Measurements from ENCODE around the gene EPS15.
"Not testable (repeated sequence)": the region's sequence is repeated elsewhere in the genome, so short reads cannot be mapped to it uniquely, and the experiment has no call there.

The EPS15 gene

DNA sequence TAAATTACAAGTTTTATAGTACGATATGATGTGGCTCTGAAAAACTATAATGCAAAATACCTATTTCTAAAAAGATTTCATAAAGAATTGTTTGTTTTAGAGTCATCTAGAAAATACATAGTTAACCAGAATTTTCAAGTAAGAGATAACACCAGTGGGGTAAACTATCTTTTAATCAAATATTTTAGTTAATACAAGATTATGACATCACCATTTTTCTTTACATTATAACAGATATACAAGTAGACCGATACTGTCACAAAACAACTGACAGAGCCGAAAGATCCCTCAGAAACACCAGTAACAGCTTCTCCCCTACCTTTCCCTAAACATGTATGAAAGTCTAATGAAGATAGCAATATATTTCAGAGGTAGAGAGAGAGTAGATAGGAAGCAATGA lies 54.2 kb downstream of the EPS15 start:
- no peak for DNase-seq (ENCODE audit: low read depth)

DNA sequence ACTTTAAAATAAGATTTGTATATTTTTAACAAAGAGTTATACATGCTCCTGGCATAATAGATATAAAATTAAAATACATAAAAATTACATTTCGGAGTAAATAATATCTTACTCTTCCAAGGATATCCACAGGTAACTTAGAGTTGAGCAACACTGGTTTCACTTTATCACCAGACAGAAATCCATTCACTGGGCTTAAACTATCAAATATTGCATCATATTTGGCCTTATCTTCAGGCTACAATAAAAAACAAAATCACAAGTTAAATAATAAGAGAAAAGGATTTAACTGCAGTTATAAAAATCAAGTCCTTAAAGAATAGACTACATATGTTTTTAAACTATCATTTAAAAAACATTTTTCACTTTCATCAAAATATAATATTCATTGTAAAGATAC lies 55.5 kb downstream of the EPS15 start:
- DNase-seq (ENCODE audit: low read depth): no peak

DNA sequence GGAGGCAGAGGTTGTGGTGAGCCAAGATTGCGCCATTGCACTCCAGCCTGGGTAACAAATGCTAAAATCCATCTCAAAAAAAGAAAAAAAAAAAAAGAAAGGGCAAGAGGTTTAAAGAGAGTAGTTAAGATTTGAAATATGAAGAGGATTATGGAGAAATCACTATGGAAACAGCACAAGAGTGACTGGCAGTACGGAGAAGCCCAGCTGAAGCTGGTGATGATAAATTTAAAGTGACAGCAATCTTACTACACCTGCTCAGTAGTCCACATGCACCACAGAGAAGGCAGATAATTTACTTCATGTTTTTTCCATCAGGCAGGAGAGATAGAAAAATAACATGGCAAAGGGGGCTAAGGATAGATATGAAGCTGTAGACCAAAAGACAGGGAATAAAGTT lies 56.8 kb downstream of the EPS15 start:
- not testable (repeated sequence) for DNase-seq (ENCODE audit: low read depth)

DNA sequence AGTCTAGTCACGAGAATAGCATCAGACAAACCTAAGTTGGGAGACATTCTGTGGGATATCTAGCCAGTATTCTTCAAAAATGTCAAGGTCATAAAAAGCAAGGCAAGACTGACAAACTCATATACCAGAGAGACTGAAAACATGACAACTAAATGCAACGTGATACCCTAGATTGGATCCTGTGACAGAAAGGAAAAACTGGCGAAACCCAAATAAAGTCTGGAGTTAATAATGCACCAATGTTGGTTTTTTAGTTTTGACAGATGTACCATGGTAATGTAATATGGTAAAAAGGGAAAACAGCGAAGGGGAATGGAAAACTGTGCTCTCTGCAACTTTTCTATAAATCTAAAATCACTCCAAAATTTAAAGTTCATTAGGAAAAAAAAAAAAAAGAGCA lies 64.5 kb downstream of the EPS15 start:
- DNase-seq (ENCODE audit: low read depth): no peak

DNA sequence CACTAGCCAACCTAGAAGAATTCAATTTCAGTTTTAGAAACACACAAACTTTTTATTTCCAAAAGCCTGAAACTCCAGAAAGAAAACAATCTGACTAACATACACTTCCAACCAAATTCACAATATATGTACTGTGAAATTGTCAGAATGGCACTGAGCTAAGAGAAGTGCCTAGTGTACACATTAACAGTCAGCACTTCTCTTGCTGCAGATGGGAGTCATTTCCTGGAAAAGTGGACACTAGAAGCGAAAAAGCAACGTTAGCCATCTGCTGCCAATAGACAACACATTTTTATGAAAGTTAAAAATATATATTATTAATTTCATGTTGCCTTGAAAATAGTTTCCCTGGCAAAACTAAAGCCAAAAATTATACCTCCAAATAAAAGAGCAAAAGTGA lies 66.1 kb downstream of the EPS15 start:
- no peak for DNase-seq (ENCODE audit: low read depth)

DNA sequence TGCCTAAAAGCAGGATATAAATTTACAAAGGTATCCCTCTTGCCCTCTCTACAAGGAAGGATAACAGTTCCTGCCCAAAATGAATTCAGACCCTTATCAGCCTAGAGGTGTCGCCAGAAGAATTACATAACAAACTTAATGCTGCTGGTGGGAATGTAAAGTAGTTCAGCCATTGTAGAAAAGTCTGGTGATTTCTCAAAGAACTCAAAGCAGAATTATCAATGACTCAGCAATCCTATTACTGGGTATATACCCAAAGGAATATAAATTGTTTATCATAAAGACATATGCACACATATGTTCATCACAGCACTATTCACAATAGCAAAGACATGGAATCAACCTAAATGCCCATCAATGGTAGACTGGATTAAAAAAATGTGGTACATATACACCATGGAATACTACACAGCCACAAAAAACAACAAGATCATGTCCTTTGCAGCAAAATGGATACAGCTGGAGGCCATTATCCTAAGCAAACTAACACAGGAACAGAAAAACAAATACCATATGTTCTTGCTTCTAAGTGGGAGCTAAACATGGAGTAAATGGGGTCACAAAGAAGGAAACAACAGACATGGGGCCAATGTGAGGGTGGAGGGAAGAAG lies 70.1 kb downstream of the EPS15 start:
- not testable (repeated sequence) for DNase-seq (ENCODE audit: low read depth)

DNA sequence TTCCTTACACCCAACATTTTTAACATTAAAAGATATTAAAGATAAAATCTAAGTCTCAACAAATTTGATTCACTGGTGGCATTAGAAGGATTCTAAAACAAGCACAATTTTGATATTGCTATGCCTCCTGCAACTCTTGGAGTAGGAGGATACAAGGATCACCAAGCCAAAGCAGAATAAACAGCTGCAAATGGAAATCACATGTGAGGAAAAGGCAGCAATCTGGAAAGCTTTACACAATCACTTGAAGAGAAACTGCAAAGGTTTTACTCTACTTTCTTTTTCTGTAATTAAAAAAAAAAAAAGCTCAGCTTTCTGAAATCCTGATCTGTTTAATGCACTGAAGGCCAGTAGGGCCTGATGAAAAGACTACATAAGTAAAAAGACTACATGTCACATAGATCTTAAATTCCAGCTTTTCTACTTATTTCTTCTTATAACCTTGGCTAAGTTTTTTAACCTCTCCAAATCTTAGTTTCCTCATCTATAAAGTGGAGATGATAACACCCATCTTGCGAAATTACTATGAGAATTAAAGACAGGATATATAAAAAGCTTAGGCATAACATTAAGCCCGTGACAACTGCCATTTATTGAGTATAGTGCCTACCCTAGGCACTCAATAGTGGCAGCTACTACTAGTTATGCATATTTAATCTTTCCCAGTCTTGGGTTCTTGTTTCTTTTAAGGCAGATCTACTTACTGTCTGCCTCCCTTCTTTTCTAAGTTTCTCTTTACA lies 73.5 kb downstream of the EPS15 start:
- DNase-seq (ENCODE audit: low read depth): no peak

DNA sequence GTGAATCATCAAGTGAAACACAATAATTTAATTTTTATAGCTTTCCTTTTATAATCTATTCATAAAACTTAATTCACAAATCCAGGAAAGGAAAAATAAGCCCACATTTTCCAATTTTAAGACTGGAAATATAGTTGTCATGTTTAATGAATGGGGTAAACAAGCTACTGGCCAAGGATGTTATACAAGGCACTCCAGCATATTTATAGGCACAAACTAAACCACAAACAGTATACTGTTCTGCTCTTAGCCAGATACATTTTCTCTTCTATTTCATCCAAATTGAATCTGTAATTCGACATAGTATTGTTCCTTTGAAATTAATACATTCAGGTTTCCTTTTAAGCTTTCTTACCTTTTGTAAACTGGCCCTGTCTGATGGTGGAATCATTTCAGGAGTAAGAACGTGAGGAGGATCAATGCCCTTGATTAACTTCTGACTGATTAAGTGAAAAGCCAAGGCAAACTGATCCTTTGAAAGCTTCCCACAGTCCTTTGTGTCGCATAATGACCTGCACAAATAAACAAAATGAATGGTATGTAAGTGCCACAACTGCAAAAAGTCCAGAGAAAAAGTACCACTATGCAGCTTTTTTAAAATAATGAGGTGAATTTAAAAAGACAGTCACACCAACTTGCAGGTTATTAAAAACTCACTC lies 74.4 kb downstream of the EPS15 start:
- no peak for DNase-seq (ENCODE audit: low read depth)

DNA sequence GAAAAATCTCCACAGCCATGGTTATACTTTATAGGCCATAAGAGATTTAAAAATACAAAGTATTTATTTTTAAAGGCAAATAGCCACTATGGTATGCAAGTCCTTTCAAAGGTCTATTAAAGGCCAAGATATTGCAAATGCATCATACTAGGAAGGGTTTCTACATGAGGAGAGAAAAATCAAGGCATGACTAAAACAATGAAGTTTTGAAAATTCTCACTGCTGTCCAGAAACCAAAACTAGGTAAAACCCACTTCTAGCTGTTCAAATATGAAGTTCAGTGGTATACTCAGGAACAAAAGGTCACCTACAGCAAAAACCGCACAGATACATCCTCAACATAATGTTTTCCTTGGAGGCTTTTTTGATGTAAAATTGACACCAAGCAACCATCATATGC lies 75.0 kb downstream of the EPS15 start:
- no peak for DNase-seq (ENCODE audit: low read depth)

DNA sequence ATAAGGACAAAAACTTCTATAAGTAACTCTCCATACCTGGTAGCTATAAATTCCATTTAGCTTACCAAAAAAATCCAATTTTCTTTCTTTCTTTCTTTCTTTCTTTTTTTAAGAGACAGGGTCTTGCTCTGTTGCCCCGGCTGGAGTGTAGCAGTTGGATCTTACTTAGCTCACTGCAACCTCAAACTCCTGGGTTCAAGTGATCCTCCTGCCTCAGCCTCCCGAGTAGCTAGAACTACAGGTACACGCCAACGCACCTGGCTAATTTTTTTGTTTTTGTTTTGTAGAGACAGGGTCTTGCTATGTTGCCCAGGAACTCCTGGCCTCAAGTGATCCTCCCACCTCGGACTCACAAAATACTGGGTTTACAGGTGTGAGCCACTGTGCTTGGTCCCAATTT lies 75.5 kb downstream of the EPS15 start:
- no peak for DNase-seq (ENCODE audit: low read depth)

DNA sequence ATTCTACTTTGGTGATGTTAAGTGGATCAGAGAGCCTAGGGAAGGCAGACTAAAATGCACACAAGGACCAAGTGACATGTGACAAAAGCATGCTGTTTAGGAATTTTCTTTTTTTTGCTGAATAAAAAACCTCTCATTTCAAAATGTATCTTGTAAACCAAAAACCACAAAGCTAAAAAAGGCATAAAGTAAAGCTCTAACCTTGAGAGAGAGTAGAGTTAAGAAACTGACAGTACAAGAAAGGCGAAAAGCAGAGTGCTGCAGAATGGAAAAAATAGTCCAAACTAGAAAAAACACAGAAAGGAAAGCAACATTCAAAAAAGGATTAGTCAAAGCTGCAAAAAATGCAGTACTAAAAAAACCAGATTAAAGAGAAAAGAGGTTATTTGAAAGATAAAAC lies 76.5 kb downstream of the EPS15 start:
- DNase-seq (ENCODE audit: low read depth): no peak

DNA sequence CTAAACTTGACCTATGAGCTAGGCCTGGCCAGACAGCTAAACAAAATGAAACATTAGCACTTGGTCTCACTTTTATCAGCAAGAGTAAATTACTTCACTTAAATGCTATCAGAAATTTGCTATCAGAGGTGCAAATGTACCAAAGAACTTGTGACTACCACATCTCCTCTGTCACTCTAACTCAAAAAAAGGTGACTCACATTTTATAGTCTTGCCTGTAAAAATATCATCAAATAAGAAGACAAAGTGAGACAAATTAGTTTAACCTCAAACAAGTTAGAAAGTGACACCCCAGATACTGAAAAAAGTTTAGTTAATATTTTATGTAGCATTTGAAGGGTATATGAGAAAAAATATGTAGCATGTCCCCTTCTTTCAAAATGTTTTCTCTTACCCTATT lies 76.9 kb downstream of the EPS15 start:
- no peak for DNase-seq (ENCODE audit: low read depth)

DNA sequence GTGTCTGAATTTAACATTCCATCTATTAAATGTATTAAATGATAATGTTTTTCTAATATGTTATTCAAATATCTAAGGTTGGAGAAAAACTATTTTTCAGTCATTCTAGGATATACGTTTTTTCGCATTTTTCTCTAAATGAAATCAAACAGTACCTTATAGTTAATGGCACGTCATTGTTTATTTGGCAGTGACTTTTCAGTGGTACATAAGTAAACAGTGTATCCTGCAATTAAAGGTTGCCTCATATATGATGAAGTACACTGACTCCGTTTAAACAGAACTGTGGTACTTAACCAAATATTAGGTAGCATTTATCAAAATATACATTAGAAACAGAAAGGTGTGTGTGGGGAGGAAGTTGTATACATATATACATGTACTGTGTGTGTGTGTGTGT lies 79.2 kb downstream of the EPS15 start:
- no peak for DNase-seq (ENCODE audit: low read depth)

DNA sequence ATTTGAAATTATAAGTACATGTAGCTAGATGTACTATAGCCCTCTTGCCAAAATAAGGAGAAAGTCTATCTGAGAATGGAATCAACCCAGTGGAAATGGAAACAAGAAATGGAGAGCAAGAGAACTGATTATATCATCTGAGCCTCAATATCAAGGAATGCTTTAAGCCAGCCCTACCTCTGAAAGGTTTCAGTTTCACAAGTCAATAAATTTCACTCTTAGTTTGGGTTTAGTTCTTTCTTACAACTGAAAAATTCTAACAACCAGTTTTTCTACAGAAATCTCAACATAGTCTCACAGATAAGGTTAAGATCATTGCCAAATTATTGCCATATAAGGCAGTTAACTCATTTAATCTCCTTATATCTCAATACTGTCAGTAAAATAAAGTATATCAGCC lies 80.0 kb downstream of the EPS15 start:
- no peak for DNase-seq (ENCODE audit: low read depth)

DNA sequence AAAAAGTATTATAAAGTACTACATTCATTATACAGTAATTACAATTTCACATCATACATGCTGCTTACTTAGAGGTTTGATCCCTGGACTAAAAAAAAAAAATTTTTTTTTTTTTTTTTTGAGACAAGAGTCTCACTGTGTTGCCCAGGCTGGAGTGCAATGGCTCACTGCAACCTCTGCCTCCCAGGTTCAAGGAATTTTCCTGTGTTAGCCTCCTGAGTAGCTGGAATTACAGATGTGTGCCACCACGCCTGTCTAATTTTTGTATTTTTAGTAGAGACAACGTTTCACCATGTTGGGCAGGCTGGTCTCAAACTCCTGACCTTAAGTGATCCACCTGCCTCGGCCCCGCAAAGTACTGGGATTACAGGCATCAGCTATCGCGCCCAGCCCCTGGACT lies 81.7 kb downstream of the EPS15 start:
- DNase-seq (ENCODE audit: low read depth): not testable (repeated sequence)

DNA sequence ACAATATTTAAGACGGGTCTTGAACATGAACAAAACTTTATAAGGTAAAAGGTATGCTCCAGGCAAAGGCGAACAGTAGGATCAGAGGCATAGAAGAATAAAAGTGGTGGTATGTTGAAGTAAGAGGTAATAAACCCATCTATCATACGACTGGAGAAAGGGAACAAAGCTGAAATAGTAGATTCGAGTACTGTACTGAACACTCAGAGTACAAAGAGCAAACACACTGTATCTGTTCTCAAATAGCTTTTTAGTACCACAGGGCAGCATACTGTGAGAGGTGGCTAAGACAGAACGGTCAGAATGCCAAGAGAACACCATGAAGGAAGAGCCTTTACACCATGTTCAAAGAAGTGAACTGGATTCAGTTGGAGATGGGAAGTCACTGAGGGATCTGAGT lies 83.2 kb downstream of the EPS15 start:
- no peak for DNase-seq (ENCODE audit: low read depth)

DNA sequence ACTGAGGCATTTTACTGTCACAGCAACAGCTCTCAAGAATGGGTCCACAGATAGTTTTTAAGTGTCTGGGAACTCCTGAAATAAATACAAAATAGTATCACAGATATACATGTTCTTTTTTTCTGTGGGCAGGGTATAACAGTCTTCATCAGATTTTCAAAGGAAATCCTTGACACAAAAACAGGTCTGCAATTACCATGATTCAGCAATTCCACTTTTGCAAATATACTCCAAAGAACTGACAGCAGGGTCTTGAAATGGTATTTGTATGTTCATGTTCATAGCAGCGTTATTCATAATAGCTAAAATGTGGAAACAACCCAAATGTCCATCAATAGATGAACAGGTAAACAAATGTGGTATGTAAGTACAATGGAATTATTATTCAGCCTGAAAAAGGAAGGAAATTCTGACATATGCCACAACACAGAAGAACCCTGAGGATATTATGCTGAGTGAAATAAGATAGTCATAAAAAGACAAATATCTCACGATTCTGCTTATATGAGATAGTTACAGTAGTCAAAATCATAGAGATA lies 85.0 kb downstream of the EPS15 start:
- no peak for DNase-seq (ENCODE audit: low read depth)

DNA sequence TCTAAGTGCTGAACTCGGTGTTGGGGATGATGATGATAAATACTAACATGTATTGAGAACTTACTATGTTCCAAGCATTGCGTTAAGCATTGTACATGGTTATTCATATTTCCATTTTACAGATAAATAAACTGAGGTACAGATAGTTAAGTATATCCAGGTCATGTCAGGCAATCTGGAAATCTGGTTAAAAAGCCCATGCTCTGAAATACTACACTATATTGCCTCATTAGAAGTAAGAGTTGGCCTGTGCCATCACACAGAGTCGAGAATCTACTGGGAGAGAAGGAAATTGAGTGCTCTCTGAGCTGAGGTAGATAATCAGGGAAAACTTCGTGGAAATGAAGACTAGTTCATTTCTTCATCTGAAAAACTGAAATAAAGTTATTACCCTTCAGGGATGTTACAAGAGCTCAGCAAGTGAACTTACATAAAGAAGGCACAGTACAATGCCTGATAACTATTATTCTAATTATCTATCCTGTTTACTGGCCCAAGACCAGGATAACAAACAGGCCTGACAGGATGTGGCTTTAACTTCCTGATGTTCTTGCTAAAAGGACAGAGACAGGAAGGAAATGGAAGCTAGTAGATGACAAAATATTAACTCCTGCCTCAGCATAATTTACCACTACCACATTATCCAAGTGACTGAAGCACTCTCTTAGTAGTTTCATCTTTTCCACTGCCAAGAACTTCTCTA lies 85.6 kb downstream of the EPS15 start:
- DNase-seq (ENCODE audit: low read depth): no peak

DNA sequence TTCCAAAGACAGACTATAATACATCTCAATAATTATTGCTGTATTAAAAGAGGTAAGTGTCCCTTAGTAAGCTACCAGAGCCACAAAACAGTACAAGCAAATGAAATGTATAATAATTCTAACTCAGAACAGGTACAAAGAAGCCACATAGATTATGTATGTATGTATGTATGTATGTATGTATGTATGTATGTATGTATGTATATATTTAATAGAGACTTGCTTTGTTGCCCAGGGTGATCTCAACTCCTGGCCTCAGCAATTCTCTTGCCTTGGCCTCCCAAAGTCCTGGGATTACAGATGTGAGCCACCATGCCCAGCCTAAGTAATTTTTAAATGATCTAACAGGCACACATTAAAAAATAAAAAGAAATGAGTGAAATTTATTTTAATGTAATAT lies 86.9 kb downstream of the EPS15 start:
- DNase-seq (ENCODE audit: low read depth): no peak

DNA sequence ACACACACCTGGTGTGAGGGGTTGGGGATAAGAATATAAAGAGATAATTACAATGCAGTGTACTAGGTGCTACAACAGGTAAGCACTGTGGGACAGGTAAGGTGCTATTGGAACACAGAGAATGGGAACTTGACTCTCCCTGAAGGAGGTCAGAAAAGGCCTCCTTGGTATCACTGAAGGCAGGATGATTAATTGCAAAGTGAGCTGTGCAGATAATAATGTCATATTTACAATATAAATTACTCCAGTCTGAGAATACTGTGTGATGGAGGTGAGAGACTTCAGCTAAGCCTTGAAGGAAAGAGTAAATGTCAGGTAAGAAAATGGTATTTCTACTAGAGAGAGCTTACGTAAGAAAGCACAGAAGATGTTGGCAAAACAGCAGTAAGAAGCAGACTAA lies 91.6 kb downstream of the EPS15 start:
- no peak for DNase-seq (ENCODE audit: low read depth)

DNA sequence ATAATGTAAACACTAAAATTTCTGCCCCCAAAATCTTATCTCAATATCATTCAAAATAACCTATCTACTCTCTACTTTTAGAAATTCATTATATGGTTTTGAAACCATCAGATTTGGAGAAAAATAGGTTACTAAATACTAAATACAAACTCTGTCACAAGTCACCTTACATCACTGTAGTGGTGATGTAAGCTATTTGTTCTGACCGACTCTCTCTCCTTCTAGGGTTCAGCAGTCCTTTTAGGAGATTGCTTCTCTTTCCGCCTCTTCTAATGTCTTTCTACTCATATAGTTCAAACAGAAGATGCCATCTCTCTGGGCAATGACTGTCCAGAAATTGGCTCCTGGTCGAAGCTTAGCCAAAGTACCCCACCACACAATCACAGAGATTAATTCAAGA lies 93.1 kb downstream of the EPS15 start:
- DNase-seq (ENCODE audit: low read depth): no peak

DNA sequence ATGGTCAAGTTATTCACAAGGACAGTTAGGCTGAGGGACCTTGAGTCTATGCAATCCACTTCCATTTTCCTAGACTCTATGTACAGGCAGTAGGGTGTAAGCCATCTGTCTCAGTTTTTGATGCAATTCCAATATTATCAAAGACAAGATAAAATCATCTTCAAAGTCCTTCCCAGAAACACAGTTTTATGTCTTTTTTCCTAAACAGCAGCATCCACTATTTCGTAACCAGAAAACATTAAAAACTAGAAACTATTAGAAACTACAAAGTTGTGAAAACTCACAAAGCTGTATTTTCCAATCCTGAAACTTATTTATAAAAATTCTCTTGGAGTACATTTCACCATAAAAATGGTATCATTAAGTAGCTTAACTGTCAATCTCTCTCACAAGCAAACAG lies 93.8 kb downstream of the EPS15 start:
- DNase-seq (ENCODE audit: low read depth): no peak
